GM23338 (cell line): Measurements from ENCODE around the gene LRRC47.

ENCODE experiments used
- CREB1 ChIP-seq: fragments of 250-450 bp; sonication (Bioruptor Pico); IDR thresholded peaks from 2 replicates; pipeline ENCODE4 v1.5.0; 2020; ENCODE audit warnings: low read depth, mild to moderate bottlenecking, moderate library complexity
- EZH2 ChIP-seq: fragments of 200-600 bp; sonication (generic); IDR thresholded peaks from one replicate; pipeline ENCODE4 v1.8.0; 2017; ENCODE audit warnings: antibody characterized with exemption, mild to moderate bottlenecking, low read depth; ENCODE audit not compliant: unreplicated experiment
- EZH2phosphoT487 ChIP-seq: fragments of 200-600 bp; sonication (generic); IDR thresholded peaks from one replicate; pipeline ENCODE4 v1.8.1; 2018; ENCODE audit warnings: antibody characterized with exemption; ENCODE audit not compliant: unreplicated experiment
- NANOG ChIP-seq: IDR thresholded peaks from 2 replicates; pipeline ENCODE4 v1.6.1; 2016; ENCODE audit warnings: antibody characterized with exemption, borderline replicate concordance
- POLR2AphosphoS5 ChIP-seq: IDR thresholded peaks from 2 replicates; pipeline ENCODE4 v1.6.1; 2016; ENCODE audit warnings: antibody characterized with exemption, low read depth
- STAT1 ChIP-seq: IDR thresholded peaks from one replicate; pipeline ENCODE4 v1.6.1; 2016; ENCODE audit warnings: antibody characterized with exemption; ENCODE audit not compliant: unreplicated experiment
- TF ChIP-seq, protein P1 (sequence below), 2 experiments: fragments of 200-600 bp in 1 of 2; sonication (generic) in 1 of 2; conservative IDR thresholded peaks; 2 replicates each; pipeline versions ENCODE4 v1.5.1 to v1.6.1; 2016 to 2017; ENCODE audit warnings: antibody characterized with exemption in 2 of 2, low read depth in 2 of 2, mild to moderate bottlenecking in 2 of 2, moderate library complexity in 1 of 2
- TF ChIP-seq, protein P2 (sequence below): fragments of 250-450 bp; sonication (Bioruptor Pico); IDR thresholded peaks from 2 replicates; pipeline ENCODE4 v1.5.0; 2020; ENCODE audit warnings: mild to moderate bottlenecking, moderate library complexity
- TF ChIP-seq, protein P3 (sequence below): IDR thresholded peaks from one replicate; pipeline ENCODE4 v1.6.1; 2018; ENCODE audit warnings: antibody characterized with exemption; ENCODE audit not compliant: unreplicated experiment

DNA sequence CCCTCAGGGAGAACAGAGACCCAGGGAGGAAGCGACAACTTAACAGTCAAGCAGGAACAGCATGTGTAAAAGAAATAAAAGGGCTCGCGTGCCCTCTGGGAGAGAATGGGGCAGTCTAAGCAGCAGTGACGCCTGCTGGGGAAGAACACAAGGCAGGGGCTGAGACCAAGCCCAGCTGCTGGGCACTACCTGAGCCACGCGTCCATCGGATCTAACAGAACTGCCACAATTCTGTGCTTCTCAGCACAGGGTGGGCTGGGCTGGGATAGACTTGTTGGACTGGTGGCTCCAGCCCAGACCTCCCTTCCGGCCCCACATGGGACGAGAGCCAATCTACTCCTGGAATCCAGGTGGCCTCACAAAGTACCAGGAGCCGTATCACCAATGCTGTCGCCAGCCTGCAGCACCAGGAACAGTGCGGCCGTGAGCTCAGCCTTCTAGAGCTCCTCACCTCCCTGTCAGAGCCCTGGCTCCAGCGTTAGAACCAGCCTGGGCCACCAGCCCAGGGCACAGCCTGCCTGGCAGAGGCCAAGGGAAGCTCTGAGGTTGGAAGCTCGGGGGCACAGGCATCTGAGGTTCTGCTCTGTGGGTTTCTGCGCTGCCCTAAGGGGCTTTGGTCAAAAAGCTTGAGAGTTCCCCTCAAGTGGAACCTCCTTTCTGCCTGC, 7.4 kb downstream of the LRRC47 start:
- TF ChIP-seq, protein P1, sequence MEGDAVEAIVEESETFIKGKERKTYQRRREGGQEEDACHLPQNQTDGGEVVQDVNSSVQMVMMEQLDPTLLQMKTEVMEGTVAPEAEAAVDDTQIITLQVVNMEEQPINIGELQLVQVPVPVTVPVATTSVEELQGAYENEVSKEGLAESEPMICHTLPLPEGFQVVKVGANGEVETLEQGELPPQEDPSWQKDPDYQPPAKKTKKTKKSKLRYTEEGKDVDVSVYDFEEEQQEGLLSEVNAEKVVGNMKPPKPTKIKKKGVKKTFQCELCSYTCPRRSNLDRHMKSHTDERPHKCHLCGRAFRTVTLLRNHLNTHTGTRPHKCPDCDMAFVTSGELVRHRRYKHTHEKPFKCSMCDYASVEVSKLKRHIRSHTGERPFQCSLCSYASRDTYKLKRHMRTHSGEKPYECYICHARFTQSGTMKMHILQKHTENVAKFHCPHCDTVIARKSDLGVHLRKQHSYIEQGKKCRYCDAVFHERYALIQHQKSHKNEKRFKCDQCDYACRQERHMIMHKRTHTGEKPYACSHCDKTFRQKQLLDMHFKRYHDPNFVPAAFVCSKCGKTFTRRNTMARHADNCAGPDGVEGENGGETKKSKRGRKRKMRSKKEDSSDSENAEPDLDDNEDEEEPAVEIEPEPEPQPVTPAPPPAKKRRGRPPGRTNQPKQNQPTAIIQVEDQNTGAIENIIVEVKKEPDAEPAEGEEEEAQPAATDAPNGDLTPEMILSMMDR (conservative IDR thresholded peaks at IDR 0.05; ENCODE audit: low read depth in 2 of 2) = no peak
- TF ChIP-seq STAT1 (no peak), EZH2 (no peak), POLR2AphosphoS5 (no peak), CREB1 (no peak), EZH2phosphoT487 (no peak), NANOG (no peak)
- TF ChIP-seq, protein P2, sequence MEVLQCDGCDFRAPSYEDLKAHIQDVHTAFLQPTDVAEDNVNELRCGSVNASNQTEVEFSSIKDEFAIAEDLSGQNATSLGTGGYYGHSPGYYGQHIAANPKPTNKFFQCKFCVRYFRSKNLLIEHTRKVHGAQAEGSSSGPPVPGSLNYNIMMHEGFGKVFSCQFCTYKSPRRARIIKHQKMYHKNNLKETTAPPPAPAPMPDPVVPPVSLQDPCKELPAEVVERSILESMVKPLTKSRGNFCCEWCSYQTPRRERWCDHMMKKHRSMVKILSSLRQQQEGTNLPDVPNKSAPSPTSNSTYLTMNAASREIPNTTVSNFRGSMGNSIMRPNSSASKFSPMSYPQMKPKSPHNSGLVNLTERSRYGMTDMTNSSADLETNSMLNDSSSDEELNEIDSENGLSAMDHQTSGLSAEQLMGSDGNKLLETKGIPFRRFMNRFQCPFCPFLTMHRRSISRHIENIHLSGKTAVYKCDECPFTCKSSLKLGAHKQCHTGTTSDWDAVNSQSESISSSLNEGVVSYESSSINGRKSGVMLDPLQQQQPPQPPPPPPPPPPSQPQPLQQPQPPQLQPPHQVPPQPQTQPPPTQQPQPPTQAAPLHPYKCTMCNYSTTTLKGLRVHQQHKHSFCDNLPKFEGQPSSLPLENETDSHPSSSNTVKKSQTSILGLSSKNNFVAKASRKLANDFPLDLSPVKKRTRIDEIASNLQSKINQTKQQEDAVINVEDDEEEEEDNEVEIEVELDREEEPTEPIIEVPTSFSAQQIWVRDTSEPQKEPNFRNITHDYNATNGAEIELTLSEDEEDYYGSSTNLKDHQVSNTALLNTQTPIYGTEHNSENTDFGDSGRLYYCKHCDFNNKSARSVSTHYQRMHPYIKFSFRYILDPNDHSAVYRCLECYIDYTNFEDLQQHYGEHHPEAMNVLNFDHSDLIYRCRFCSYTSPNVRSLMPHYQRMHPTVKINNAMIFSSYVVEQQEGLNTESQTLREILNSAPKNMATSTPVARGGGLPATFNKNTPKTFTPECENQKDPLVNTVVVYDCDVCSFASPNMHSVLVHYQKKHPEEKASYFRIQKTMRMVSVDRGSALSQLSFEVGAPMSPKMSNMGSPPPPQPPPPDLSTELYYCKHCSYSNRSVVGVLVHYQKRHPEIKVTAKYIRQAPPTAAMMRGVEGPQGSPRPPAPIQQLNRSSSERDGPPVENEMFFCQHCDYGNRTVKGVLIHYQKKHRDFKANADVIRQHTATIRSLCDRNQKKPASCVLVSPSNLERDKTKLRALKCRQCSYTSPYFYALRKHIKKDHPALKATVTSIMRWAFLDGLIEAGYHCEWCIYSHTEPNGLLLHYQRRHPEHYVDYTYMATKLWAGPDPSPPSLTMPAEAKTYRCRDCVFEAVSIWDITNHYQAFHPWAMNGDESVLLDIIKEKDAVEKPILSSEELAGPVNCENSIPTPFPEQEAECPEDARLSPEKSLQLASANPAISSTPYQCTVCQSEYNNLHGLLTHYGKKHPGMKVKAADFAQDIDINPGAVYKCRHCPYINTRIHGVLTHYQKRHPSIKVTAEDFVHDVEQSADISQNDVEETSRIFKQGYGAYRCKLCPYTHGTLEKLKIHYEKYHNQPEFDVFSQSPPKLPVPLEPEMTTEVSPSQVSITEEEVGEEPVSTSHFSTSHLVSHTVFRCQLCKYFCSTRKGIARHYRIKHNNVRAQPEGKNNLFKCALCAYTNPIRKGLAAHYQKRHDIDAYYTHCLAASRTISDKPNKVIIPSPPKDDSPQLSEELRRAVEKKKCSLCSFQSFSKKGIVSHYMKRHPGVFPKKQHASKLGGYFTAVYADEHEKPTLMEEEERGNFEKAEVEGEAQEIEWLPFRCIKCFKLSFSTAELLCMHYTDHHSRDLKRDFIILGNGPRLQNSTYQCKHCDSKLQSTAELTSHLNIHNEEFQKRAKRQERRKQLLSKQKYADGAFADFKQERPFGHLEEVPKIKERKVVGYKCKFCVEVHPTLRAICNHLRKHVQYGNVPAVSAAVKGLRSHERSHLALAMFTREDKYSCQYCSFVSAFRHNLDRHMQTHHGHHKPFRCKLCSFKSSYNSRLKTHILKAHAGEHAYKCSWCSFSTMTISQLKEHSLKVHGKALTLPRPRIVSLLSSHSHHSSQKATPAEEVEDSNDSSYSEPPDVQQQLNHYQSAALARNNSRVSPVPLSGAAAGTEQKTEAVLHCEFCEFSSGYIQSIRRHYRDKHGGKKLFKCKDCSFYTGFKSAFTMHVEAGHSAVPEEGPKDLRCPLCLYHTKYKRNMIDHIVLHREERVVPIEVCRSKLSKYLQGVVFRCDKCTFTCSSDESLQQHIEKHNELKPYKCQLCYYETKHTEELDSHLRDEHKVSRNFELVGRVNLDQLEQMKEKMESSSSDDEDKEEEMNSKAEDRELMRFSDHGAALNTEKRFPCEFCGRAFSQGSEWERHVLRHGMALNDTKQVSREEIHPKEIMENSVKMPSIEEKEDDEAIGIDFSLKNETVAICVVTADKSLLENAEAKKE = no peak
- TF ChIP-seq, protein P3, sequence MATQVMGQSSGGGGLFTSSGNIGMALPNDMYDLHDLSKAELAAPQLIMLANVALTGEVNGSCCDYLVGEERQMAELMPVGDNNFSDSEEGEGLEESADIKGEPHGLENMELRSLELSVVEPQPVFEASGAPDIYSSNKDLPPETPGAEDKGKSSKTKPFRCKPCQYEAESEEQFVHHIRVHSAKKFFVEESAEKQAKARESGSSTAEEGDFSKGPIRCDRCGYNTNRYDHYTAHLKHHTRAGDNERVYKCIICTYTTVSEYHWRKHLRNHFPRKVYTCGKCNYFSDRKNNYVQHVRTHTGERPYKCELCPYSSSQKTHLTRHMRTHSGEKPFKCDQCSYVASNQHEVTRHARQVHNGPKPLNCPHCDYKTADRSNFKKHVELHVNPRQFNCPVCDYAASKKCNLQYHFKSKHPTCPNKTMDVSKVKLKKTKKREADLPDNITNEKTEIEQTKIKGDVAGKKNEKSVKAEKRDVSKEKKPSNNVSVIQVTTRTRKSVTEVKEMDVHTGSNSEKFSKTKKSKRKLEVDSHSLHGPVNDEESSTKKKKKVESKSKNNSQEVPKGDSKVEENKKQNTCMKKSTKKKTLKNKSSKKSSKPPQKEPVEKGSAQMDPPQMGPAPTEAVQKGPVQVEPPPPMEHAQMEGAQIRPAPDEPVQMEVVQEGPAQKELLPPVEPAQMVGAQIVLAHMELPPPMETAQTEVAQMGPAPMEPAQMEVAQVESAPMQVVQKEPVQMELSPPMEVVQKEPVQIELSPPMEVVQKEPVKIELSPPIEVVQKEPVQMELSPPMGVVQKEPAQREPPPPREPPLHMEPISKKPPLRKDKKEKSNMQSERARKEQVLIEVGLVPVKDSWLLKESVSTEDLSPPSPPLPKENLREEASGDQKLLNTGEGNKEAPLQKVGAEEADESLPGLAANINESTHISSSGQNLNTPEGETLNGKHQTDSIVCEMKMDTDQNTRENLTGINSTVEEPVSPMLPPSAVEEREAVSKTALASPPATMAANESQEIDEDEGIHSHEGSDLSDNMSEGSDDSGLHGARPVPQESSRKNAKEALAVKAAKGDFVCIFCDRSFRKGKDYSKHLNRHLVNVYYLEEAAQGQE = no peak
